ENCODE measurements around the gene CLEC12A.
"Not testable (repeated sequence)": the region's sequence is repeated elsewhere in the genome, so short reads cannot be mapped to it uniquely, and the experiment has no call there.

CLEC12A gene

DNA sequence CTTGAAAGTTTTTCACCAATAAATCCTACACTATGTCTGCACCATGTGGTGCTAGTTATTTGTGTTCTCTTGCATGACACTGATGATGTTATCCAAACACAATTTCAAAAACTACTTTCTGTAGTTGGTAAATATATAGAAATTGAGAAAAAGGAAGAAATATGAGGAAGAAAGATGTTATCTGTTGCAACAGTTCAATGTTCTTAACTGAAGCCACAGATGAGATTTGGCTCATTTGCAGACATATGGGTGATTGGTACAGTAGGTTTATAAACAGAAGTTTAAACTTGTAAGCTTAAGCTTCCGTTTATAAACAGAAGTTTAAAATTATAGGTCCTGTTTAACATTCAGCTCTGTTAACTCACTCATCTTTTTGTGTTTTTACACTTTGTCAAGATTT, at the start of gene CLEC12A:
CLEC12A (plus strand) TSS at position 229 of the 400 bp plus-strand sequence. CDS start 188 bp downstream, outside the sequence.
- no peak for DNase-seq

DNA sequence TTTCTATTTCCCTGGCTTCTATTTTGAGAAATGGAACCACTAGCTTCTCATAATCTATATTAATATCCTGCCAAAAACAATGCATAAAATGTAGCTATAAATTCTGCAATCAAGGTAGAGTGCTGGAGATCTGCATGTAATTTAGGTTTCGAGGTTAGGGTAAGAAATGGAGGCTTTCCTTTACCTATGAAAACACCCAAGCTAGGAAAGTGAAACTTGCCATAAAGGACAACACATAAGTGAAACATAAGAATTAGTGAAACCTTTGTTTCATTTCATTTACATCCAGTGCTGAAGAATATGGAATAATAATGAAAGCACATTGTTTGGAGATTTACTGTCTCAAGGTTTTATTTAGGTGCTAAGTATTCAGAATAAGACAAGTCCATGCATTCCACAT, 48.8 kb upstream of the CLEC12A start:
- no peak for DNase-seq

DNA sequence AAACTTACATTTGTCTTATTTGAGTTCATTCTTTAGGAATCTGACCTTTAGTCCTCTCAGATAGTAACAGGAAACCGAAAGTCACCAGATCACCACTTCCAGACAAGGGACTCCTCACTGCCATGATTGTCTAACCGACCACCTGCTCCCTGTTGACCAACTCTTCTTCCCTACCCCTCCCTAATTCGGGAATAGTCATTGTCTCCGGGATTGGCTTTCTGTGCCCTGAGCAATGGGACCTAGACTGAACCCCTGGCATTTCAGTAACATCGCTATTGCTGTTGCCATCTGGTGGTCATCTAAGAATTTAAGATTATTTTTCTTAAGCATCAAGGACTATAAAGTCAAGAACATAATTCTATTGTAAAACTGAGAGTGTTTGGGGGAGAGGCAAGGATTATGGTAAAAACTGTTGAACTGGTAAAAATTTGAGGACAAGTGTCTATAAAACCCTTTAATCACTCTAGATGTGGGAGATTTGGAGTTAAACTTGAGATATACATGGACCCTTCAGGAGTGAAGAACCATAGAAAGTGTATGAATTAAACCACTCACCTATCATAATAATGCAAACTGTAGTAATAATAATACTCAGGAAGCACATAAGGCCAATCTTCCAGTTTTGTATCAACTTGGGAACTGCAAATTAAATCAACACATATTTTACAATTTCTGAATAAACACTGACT, 45.4 kb upstream of the CLEC12A start:
- peak; percentile 72 for DNase-seq

DNA sequence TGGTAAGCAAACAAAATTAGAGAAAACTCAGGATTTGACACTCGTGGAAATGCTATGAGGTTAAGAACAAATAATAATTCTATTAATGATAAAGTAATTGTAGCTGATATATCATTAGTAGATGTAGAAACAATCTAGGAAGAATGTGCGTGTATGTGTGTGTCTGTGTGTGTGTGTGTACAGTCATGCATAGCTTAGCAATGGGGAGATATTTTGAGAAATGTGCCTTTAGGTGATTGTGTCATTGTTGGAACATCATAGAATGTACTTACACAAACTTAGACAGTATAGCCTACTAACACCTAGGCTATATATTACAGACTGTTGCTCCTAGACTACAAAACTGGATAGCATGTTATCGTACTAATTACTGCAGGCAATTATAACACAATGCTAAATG, 44.3 kb upstream of the CLEC12A start:
- DNase-seq: no peak

DNA sequence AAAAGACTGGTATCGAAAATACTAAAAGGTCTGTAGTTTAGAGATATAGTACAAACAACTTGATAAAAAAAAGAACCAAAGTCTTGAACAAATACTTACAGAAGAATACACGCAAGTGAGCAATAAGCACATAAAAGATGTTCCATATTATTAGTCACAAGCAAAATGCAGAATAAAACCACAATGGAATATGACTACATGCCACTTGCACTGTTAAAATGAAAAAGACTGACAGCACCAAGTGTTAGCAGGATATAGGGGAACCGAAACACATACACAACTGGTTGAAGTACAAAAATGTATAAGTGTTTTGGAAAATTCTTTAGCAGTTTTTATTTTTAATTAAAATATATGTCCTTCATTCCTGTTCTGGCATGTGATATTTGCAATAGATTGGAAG, 42.6 kb upstream of the CLEC12A start:
- DNase-seq: no peak

DNA sequence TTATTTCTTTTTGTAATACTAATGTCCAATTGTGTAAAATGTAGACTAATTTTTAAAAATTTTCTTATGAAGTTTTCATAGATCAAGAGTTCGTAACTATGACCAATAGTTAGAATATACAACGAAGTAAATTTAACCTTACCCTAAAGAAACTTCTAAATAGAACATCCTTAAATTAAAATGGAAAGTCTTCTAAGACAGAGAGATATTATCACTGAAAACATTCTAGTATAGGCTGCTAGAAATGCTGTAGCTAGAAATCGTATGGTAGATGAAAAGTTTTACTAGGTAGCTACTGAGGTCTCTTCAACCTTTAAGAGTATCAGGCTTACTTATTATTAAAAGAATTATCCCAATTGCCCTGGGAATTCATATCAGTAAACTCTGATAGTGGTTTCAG, 40.0 kb upstream of the CLEC12A start:
- DNase-seq: no peak

DNA sequence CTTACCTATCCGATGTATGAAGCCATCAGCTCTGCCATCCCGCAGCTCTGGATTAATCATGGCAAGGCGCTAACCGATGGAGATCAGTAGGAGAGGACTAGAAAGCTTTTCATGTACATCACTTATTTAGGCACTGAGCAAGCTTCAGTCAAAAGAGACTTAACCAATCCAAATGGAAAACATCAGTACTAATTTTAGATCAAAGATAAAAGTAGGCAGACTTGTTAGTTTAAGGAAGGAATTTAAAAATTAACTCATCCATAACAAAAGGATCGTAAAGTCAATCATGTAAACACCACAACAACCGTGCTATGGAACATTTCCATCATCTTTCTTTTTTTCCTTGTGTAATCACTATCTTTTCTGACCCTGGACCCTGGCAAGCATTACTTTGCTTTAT, 38.9 kb upstream of the CLEC12A start, which contains the start of gene CLEC2A:
CLEC2A (minus strand) TSS at position 101 of the 400 bp plus-strand sequence; CDS start at position 60, 41 bp downstream.
- no peak for DNase-seq

DNA sequence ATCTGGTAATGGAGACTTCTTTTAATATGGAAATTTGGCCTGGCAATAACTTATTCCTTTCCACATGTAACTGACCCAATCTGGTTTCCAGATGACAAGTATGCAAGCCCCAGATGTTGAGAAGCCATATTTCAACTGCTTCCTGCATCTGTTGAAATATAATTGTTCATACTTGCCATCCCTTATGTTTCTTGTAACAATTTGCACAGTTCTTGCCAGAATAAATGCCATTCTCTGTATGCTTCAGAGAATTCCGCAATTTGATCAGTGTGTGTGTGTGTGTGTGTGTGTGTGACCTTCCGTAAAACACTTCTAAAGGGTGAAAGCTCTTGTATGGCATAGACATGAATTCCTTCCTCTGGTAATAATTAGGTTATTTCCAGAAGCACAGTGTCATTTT, 37.3 kb upstream of the CLEC12A start:
- no peak for DNase-seq

DNA sequence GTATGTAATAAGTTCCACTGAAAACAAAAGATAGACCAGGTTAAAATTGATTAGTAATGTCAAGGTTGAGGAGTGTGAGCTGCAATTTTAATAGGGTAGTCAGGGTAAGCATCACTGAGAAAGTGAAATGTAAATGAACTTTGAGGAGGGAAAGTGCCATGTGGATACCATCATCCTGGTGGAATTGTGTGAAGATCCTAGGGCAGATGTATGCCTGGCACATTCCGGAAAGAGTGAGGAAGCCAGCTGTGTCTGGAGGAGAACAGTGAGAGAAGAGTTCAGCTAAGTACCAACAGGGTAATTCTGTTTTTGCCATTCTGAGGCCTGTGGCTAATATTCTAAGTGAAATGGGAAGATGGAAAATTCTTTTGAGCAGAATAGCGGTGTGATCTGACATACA, 36.2 kb upstream of the CLEC12A start:
- DNase-seq: no peak

DNA sequence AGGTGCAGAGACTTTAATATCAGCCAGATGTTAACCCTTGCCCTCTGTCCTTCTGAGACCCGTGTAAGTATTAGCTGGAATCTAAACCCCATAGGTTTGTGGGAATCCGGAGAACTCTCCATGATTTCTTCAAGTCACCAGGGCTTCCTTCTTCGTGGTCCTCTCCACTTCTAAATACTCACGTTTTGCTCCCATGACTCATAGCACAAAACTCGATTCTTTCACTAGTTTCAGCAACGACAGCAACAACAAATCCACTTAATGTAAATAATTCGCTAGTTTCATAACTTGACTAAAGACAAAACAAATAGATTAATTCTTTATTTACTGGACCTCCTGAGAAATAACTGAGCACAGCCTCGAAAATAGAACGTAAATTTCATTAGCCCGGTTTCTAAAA, 34.6 kb upstream of the CLEC12A start:
- DNase-seq: no peak

DNA sequence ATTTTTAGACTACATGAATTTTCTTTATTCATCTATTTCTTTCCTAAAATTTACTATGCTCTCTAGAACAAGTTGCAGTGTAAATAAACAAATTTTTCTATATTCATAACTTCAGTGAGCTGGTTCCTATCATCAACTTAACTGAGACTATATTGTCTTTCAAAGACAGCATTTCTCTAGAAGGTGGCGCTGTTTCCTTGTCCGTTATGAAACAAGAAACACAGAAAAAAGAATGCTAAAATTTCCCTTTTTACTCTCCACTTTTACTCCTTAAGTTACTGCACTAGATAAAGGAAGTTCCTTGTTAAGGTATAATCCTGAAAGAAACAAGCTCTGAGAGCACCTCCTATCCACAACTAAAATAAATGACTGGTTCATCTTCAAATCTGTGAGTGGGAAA, 30.8 kb upstream of the CLEC12A start:
- DNase-seq: no peak

DNA sequence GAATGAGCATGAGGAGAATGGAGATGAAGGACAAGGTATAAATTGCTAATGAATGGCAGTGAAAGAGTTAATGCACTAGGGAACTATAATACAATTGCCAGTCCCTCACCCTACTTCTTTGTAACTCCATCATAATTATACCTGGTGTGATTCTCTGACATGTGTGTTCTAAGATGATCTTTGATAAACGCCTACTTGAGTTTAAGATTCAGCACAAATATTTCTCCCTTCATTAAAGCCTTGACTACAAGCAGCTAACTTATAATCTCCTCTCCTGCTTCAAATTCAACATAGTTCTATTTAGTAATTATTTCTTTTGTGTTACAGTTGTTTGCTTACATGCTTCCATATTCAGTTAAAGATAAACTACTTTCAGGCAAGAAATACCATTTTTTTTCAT, 29.4 kb upstream of the CLEC12A start:
- no peak for DNase-seq

DNA sequence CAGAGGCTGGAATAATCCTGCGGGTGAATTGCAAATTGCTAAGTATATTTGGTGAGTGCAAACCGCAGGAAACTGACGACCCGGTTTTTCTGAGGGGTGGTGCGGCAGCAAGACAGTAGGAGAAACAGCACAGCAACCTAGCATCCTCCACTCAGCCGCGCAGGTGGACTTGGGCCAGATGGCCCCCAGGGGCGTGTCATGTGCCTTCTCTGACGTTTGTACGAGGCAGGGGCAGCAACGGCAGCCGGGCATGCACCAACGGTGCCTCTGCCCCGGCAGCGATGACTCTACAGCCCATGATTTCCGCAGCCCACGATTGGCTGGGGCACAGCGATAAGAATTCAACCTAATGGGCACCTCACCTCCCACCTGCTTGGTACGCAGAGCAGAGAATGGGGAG, 28.0 kb upstream of the CLEC12A start:
- no peak for DNase-seq

DNA sequence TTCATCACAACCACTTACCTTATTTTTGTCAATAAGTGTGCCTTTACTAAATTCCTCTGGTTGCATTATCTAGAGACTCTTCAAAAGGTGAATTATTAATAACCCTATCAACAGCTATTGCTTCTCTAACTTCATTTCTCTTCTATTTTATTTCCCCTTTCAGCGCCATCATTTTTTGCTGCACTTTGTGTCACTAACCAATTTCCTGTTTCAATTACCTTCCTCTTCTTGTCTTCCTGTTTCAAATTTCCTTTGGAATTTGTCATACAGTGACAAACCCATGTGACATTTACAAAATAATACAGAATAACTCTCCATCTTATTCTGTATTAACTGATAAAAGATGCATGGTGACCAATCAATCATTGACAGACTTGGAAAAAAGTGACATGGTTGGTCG, 26.8 kb upstream of the CLEC12A start:
- DNase-seq: no peak

DNA sequence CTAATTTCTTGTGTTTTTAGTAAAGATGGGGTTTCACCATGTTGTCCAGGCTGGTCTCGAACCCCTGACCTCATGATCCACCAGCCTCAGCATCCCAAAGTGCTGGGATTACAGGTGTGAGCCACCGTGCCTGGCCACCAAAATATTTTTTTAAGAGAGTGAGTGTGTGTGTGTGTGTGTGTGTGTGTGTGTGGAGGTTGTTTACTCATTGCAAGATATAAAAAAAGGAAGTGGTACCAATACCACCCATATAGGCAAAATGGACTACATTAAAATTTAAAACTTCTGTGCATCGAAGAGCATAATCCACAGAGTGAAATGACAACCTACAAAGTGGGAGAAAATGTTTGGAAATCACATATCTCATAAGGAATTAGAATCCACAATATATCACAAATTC, 23.5 kb upstream of the CLEC12A start:
- DNase-seq: no peak

DNA sequence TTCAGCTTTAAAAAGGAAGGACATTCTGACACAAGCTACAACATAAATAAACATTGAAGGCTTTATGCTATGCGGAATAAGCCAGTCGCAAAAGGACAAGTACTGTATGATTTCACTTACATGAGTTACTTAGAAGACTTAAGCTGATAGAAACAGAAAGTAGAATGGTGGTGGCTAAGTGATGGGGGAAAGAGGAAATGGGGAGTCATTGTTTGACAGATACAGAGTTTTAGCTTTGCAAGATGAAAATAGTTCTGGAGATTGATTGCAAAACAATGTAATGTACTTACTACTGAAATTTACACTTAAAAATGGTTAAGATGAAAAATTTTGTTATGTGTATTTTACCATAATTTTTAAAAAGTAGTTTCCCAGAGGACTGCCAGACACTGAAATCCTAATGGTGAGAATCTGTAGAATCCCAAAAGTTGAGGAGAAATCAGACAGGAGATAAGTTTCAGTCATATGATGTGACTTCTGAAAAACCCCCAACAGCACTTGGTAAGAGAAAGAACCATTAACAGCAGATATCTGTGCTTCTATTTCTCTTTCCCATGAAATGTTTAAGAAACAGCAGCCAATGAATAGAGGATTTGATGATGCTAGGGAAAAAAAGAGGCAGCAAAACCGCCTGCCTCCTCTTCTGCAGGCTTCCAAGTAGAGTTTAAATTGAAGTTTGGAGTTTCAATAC, 22.5 kb upstream of the CLEC12A start:
- DNase-seq: no peak

DNA sequence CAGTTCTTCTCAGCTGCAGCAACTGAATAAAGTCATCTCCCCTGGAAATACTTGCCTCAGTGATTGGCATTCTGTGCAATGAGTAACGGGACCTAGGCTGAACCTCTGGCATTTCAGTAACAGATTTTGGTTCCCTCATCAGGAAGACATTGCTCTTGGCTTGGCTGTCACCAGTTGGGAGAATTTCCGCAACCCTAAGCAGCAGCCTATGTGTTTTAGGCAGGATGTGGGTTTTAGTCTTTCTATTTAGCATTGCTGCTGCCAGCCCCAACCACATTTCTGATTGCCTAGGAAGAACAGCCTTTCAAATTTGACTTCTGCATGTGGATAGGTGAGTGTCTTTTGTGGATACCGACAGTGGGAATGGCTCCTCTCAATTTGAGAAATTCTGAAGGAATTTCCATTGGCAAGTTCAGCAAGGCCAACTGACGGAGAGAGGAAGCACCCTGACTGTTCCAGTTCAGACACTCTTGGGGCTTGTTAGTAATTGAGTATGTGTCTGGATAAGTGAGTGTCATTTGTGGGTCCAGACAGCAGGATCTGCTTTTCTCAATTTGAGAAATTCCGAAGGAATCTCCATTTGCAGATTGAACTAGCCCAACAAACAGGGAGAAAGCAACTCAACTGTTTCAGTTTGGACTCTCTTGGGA, 20.1 kb upstream of the CLEC12A start:
- DNase-seq: peak; percentile 66

DNA sequence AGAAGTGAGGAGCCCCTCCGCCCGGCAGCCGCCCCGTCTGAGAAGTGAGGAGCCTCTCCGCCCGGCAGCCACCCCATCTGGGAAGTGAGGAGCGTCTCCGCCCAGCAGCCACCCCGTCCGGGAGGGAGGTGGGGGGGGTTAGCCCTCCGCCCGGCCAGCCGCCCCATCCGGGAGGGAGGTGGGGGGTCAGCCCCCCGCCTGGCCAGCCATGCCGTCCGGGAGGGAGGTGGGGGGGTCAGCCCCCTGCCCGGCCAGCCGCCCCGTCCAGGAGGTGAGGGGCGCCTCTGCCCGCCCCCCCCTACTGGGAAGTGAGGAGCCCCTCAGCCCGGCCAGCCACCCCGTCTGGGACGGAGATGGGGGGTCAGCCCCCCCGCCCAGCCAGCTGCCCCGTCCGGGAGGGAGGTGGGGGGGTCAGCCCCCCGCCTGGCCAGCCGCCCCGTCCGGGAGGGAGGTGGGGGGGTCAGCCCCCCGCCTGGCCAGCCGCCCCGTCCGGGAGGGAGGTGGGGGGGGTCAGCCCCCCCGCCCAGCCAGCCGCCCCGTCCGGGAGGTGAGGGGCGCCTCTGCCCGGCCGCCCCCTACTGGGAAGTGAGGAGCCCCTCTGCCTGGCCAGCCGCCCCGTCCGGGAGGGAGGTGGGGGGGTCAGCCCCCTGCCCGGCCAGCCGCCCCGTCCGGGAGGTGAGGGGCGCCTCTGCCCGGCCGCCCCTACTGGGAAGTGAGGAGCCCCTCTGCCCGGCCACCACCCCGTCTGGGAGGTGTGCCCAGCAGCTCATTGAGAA, 18.1 kb upstream of the CLEC12A start:
- DNase-seq: not testable (repeated sequence)

DNA sequence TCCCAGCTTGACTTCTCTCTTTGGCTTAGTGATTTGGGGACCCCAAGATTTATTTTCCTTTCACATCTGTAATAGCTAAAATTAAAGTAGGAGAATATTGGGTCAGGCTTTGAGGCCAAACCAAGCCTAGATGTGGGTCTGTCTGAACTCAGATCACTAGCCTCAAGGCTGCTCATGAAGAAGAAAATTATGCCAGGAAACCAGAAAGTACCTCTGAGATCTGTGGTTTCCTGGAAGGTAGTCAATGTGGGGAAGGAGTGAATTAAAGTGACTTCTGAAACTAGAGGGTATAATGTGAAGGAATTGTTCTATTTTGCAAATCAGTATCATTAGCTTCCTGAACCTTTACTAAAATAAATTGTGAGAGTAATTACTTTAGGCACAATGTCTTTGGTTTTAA, 13.4 kb upstream of the CLEC12A start:
- no peak for DNase-seq

DNA sequence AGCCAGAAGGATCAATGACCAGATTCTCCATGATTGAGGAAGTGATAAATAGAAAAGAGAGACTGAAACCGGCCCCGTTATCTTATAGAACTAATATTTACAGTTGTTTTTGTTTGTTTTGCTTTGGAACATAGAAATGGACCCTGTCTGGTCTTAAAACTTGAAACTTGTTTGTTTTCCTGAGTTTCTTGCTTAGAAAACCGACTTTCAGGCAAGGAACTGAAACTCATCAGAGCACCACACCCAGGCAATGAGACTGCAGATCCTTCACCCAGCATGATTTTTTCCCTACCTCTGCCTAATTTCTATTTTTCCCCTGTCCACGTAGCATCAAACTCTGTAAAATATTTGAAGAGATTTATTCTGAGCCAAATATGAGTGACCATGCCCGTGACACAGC, 10.6 kb upstream of the CLEC12A start:
- no peak for DNase-seq

DNA sequence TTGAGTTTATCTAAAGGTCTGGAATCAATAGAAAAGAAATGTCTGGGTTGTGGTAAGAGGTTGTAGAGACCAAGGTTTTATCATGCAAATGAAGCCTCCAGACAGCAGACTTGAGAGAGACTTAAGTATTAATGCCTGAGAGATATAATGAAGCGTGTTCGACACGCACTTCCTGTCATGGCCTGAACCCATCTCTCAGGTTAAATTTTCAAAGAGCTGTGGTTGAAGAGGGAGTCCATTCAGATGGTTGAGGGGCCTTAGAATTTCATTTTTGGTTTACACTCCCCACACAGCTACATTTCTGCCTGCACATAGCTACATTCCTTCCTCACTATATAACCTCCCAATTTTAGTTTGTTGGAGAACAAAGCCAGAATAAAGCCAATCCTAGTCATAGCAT, 10.1 kb upstream of the CLEC12A start:
- DNase-seq: no peak

DNA sequence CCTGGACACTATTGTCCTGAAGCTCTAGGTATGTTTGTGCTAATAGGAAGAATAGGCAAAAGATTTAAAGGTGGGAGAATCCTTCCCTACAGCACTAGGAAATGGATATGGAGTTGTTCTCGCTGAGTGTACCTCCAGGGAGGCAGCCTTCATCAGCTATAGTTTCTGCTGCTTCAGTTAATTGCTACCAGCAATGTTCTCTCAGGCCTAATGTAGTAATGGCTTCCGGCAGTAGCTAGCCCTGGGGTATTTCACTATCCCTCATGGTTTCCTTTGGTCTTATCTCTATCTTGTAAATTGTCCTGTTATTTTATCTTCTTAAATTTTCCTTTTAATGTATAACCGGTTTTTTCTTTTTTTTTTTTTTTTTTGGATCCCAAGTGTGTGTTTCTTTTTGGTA, 9.3 kb upstream of the CLEC12A start:
- no peak for DNase-seq

DNA sequence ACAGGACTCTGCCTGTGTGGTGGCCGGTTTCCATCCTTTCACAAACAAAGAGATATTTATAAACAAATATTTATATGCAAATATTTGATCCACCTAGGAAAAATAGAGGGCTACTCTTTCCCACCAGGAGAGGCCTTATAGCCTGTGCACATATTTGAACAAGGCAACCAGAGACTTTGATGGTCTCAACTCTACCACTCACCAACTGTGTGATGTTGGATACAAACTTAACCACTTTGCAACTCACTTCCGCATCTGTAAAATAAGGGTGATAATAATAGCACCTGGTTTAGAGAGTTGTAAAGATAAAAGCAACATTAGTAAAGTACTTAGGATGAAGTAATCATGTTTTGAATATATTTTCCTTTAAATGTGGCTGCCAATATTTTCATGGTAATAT, 1.5 kb upstream of the CLEC12A start:
- DNase-seq: no peak

Measured in activated CD8-positive, alpha-beta memory T cell treated with anti-CD3 and anti-CD28 coated beads for 24 hours (primary cell).